ENCODE data around the gene HOGA1.
"Not testable (repeated sequence)": the region's sequence is repeated elsewhere in the genome, so short reads cannot be mapped to it uniquely, and the experiment has no call there.

The HOGA1 gene

DNA sequence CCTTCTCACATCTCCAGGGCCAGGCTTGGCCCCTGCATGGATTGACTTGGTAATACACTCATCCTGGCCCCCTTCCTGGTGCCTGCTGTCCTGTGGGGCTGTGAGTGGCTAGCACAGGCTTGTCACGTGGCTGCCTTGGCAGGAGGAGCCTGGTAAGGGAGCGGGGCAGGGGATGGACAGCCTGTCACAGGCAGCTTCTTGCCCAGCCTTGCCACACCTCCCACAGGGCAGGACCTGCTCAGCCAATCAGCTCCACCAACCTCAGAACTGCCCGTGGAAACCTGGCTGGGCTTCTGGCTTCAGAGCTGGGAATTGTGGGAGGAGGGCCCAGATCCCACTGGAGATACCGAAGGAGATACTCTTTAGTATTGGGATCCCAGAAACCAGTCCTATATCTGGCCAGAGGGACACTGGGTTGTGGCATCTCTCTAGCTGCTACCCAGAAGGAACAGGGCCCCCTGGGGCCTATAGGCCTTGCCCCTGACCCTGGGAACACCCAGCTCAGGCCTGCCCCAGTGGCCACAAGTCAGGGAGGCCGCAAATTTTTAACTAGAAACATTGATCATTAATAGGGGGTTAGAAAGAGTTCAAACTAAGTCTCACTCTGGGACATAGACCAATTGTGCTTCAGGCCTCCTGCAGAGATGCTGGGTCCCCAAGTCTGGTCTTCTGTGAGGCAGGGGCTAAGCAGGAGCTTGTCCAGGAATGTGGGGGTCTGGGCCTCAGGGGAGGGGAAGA lies at the start of gene HOGA1:
HOGA1 (plus strand) TSS at position 330 of the 738 bp plus-strand sequence; CDS start at position 645, 315 bp downstream.
- no peak for DNase-seq (ENCODE audit: low spot score)

DNA sequence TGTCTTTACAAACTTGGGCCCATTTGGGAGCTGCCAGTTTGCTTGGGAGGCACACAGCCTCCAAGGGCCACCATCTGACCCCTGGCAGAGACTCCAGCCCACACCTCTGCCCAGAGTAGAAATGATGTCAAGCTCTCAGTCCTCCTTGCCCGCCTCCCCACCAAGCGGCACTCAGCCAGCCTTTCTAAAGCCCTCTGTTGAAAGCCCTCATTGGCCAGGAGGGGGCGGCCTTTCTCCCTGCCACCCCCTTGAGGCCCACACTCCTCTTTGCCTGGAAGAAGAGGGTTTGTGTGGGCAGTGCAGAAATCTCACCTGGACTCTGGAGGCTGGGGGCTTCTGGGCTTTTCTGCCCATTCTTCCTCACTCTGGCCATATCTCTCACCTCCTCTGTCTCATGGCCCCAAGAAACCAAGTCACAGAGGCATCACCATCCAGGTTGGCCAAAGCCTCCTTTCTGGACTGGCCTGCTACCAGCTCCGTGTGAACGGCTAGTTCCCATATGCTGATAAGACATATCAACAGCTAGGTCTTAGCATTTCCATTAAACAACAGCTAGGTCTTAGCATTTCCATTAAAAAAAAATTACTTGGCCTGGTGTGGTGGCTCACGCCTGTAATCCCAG lies 49.3 kb upstream of the HOGA1 start:
- DNase-seq (ENCODE audit: low spot score): no peak

DNA sequence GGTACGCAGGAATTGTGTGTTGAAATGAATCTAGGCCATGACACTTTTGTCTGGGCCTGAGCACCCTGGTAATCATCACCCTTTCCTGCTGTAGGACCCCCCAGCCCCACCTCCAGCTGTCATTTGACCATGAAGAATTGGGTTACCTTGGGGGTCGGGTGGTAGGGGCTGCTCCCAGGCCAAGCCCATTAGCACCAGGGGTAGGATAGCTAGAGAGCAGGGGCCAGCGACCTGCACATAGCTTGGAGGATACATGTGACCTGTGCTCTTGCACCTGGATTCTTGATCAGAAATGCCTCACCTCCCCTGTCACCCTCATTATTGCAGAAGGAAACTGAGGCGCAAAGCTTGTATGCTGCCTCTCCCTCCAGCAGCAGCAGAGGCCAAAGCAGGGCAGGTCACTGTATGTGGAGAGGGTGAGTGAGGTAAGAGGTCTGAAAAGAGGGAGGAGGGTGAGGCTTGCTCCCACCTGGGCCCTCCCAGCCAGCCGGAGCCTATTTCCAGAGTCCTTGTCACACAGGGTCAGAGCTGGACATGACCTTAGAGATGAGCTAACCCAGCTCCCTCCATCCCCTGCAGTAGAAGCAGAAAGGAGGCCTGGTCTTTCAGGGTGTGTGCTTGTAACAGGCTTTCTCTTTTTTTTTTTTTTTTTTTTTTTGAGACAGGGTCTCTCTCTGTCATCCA lies 46.9 kb upstream of the HOGA1 start:
- DNase-seq (ENCODE audit: low spot score): no peak

DNA sequence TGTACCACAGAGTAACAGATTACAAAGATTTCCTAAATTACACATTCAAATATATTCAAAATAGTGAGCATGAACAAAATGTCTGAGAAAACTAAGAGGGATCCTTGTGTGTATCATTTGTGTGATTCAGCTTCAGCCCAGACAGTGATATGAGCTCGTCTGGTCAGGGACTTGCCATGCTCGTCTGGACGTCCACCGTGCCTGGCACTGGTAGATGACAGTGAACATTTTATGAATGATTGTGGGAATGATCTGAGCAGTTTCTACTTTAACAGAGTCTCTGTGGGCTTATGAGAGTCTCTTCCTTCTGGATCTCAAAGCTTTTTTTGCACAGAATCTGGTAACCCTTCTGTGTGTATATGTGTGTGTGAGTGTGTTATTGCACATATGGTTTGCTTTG lies 45.8 kb upstream of the HOGA1 start:
- DNase-seq (ENCODE audit: low spot score): no peak

DNA sequence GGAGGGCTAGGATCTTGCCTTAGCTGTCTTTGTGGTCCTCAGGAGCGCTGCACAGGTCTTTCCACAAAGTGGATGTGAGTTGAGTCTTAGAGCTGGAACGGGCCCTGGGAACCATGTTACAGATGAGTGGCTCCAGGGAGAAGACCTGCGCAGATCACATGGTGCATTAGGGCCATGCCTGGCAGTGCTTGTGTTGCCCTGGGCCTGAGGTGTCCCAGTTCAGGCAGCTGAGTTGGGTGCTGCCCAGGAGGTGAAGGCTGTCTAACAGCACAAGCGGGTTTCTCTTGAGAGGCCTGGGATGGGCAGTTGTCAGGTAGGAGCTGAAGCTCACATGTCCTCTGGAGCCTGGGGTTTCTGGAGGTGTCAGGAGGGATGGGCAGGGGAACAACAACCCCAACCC lies 45.4 kb upstream of the HOGA1 start:
- no peak for DNase-seq (ENCODE audit: low spot score)

DNA sequence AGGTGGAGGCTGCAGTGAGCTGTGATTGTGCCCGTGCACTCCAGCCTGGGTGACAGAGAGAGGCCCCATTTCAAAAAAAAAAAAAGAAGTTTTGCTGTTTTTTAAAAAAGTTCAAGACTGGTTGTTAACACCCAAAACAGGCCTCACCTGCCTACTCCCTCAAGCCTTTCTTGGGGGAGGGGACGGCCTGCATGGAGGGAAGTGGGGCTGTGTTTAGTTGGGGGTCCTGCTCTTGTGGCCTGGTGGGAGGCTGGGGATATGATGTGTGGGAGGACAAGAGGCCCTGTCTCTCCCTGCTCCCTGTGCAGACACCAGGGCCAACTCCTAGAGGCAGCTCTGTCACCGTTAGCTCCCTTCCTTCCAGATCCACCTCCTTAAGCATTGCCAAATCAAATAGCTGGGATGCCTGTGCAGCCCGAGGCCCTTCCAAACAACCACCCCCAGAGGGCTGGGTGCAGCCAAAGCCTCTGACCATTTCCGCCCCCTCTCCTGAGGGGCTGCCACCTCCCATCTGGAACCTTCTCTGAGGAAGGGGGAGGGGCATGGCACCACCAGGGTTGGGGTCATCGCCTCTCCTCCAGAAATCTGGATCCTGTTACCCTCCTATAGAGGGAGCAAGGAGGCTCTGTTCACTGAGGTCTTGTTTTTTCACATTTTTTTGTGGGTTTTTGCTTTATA lies 44.5 kb upstream of the HOGA1 start:
- DNase-seq (ENCODE audit: low spot score): no peak

DNA sequence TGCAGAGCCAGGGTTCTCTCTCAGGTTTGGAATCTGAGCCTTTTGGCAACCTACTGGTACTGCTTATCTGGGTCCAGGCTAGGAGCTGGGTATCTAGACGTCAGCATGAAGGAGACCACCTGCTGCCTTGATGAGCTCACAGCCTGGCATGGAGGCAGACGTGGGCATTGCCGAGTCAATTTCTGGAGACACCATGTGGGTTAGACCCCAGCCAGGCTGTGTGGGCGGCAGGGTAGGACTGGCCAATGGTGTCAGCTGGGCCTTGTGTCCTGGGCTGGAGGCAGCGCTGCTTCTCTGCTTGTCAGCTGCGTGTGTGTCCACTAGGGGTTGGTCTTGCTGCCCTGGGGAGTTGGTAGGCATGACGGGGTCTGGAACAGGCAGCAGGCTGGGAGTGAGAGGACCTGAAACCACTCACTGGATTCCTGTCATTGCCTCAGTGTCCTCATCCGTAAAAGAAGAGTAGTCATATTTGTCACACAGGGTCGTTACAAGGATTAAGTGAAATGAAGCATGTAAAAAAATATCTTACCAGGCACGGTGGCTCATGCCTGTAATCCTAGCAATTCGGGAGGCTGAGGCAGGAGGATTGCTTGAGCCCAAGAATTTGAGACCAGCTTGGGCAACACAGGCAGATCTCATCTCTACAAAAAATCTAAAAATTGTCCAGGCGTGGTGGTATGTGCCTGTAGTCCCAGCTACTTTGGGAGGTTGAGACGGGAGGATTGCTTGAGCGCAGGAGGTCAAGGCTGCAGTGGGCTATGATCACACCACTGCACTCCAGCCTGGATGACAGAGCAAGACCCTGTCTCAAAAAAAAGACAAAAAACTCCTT lies 43.3 kb upstream of the HOGA1 start:
- DNase-seq (ENCODE audit: low spot score): no peak

DNA sequence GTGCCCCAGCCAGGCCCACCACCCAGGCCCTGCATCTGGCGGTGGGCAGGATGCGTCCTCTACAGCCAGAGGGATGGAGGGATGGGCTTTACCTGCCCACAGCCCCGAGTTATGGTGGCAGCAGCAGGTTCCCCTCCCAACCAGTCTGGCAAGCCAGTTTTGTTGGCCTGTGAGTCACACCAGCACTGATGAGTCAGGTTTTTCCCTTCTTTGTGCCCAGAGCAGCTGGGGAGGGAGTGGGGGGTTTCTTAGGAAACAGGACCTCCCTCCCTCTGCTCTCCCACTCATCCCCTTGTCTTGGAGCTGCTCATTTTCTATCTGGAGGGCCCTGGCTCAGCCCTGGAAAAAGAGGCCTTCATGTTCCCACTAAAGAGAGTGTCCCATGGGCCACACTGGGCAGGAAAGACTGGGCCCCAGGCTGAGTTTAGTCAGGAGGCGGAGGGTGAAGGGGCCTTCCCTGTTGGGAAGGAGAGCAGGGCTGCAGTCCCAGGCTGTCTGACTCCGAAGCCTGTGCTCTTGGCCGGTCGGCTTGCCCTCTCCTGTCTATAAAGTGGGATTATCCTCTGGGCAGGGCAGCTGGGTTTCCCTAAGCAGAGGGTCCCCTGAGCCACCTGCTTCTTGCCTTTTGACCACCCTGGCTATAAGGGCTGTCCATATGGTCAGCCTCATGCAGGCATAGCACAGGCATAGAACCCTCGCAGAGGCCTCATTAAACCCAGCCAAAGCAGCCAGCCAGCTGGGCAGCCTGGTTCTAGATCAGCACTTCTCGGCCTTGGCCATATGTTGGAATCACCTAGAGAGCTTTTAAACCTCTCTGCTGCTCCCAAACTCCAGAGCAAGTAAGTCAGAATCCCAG lies 41.8 kb upstream of the HOGA1 start:
- no peak for DNase-seq (ENCODE audit: low spot score)

DNA sequence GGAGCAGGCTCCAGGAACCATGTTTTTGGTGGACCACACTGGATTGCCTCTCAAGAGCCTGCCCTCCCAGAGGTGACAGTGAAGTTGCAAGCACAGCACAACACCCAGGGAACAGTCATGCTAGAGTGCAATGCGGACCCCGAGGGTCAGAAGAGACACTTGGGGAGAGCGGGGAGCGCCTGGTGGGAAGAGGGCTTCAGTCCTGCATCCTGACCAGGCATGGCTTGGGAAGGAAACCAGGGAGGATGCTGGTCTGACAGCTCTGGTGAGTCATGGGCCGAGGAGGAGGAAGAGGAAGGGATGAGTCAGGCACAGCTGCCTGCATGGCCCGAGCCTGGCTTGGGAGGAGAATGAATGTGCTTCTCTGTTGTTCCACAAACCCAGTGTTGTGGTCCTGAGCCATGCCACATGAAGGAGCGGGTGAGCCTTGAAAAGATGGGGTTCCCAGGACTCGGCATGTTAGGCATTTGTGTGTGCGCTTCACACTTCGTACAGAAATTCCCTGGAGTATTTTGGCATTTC lies 41.1 kb upstream of the HOGA1 start:
- peak; percentile 22 for DNase-seq (ENCODE audit: low spot score)

DNA sequence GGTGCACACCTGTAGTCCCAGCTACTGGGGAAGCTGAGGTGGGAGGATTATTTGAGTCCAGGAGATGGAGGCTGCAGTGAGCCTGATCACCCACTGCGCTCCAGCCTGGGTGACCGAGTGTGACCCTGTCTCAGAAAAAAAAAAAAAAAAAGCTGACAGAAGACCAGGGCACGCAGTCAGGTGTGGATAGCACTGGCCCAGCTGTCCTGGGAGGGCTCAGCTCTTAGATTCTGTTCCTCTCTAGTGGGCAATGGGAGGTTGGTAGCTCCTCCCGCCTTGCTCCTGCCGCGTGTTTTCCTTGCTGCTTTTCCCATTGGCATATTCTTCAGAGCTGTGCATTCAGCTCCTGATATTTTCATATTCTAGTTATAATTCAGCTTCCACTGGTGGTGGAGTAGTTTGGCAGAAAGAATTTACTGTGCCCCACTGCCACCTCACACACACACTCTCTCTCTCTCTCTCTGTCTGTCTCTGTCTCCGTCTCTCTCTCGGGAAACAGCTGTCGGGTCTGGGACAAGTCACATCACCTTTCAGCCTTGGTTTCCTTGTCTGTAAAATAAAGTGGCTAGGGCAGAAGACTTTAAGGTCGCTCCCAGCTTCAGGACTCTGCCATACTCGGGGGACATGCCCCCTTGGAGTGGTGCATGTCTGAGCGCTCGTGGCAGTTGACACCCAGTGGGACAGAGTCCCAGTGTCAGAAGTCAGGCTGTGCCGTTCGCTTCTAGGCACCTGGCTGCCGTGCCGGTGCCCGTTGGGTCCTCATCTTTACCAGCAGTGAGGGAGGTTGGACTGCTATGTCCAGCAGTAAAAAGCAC lies 37.5 kb upstream of the HOGA1 start:
- no peak for DNase-seq (ENCODE audit: low spot score)

DNA sequence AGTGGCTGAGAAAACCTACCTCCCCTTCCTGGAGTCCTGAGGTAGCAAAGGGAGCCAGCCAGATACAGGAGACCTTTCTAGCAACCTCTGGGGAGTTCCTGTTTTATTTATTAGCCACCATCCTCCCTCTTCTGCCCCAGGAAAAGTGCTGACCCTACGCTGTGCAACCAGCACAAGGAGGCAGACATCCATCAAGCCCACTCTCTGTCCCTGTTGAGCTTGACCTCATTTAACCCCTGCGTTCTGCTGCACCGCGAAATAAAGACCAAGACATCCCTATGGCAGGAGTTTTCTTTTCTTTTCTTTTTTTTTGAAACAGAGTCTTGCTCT lies 37.0 kb upstream of the HOGA1 start:
- no peak for DNase-seq (ENCODE audit: low spot score)

DNA sequence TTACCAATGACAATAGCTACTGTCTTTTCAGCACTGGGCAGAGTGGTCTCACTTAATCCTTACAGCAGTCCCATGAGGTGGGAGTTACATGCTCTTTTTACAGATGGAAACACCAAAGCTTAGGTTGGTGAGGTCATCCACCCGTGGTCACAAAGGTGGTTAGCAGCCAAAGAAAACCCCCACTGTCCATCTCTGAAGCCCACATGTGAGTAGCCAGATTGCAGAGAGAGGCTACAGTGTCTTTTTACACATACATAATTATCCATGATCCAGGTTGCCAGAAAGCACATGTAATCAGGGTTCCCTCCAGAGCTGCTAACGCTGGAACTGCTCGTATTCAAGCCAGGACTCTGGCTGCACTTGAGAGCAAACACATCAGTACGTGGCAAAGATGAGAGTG lies 36.2 kb upstream of the HOGA1 start:
- no peak for DNase-seq (ENCODE audit: low spot score)

DNA sequence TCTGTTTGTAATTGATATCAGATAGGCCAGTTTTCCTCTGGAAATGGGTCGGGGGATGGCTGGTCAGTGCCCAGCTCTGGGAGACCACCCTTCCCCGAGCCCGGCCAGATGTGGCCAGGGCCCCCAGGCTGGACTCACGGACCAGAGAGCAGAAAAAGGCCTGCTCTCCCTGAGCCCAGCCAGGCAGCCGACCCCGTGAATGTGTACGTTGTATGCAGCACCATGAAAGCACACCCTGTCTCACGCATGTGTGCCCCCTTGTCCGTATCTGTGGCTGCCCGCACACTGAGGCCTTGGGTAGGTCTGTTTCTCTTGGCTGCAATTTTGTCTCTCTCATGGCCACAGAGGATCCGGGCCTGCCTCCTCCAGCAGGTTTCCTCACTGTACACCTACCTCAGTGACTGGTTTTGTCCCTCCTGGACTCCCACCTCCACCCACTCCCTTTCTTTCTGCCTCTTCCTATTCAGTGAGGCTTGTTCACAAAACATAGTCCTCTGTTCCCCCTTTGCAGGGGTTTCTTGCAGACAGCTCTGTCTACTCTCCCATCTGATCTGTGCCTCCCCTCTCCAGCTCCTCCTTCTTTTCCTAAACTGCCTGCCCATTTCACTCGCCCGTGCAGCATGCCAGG lies 35.2 kb upstream of the HOGA1 start:
- no peak for DNase-seq (ENCODE audit: low spot score)

DNA sequence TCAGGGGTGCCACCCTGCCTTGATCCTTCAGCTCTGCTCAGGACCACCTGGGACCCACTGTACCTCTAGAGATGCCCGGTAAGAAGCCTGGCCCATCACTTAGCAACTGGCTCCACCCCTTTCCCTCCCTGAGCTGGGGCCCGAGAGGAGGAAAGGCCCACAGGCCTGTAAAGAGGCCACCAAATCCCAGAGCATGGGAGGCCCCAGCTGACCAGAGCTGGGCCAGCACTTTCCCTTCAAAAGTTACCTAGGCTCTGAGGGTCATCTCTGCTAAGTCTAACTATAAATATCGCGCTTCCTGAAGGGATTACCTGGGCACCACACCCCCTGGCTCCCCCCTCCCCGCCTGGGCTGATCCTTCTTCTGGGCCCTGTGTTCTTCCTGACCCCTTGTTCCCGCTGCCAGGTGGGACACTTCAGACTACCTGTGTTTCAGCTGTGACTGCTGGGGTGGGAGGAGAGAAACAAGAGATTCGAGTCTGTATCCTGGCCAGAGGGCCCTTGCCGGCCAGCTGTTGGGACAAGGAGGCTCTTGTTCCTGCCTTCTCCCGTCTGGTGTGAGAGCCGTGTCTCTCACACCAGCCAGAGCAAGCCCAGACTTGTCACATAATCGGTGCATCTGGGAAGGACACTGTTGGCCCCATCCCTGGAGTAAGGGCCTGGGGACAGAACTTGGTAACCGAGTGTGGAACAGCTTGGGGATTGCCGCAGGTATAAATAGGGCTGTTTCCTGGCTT lies 34.4 kb upstream of the HOGA1 start:
- no peak for DNase-seq (ENCODE audit: low spot score)

DNA sequence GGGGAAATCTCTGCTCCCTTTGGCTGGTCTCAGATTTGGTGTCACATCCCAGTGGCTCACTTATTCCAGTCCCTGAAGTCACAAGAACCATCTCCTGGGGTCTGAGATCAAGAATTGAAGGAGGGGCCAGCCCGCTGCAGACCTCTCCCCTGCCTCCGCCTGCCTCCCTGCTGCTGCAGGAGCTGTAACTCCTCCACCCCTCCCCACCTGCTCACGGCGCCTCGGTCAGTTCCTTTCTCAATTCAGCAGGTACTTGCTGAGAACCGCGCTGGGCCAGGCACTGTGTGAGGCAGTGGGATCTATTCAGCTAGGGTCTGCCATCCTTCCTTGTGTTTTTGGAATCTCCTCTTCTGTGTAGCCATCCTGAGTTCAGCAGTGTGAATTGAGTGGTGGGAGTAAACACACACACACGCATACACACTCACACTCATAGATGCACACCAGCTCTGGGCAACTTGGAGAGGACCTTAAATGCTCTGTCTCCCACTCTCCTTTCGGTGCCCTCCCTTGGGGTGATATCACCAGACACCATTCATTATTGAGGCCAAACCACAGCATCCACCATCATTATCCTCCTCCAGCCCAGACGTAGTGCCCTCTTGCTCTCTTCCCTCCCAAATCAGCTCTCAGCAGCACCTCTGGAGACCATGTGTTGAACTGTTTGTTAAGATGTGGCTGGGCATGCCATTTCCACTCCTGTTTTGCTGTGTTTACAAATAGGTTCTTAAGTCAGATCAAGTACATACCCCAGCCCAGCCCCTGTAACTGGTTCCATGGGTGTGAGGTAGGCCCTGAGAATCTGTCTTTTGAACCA lies 33.6 kb upstream of the HOGA1 start:
- no peak for DNase-seq (ENCODE audit: low spot score)

DNA sequence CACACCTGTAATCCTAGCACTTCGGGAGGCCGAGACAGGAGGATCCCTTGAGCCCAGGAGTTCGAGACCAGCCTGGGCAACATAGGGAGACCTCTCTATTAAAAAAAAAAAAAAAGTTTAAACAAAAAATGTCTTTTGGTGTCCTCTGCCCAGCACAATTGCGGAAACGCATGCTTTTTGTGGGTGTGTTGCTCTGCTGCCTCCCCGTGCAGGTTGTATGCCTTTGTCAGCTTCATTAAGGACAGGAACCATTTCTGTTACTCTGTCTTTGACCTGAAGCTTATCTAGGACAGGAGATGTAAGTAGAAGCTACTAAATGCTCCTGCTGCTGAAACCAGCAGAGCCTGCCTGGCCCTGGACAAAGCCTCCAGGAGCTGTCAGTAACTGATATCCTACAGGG lies 32.9 kb upstream of the HOGA1 start:
- no peak for DNase-seq (ENCODE audit: low spot score)

DNA sequence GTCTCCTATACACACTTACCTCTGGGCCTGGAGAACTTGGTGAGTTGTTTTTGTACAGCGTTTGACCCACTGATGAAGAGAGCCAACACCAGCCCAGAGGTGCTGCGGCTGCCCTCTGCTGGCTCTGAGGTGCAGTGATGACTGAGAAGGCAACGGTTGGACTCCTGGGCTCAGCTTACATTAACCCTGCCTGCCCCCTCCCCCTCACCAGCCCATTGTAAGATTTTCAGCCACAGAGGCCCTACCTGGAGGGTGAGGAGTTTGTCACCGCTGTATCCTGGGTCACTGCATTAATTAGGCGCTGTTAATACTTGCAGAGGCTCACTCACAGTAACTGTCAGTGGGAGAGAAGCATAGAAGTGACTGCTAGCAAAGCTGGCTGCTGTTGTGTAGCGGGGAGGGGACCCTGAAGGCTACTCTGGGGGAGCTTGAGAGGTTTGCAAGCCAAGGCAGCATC lies 30.6 kb upstream of the HOGA1 start:
- peak; percentile 57 for DNase-seq (ENCODE audit: low spot score)

DNA sequence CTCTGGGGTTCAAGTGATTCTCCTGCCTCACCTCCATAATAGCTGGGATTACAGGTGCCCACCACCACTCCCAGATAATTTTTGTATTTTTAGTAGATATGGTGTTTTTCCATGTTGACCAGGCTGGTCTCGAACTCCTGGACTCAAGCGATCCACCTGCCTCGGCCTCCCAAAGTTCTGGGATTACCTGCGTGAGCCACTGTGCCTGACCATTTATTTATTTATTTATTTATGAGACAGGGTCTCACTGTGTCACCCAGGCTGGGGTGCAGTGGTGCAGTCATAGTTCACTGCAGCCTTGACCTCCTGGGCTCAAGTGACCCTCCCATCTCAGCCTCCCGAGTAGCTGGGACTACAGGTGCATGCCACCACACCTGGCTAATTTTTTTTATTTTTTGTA lies 29.9 kb upstream of the HOGA1 start:
- not testable (repeated sequence) for DNase-seq (ENCODE audit: low spot score)
